ENCODE measurements around the gene CACNA1E.

DNA sequence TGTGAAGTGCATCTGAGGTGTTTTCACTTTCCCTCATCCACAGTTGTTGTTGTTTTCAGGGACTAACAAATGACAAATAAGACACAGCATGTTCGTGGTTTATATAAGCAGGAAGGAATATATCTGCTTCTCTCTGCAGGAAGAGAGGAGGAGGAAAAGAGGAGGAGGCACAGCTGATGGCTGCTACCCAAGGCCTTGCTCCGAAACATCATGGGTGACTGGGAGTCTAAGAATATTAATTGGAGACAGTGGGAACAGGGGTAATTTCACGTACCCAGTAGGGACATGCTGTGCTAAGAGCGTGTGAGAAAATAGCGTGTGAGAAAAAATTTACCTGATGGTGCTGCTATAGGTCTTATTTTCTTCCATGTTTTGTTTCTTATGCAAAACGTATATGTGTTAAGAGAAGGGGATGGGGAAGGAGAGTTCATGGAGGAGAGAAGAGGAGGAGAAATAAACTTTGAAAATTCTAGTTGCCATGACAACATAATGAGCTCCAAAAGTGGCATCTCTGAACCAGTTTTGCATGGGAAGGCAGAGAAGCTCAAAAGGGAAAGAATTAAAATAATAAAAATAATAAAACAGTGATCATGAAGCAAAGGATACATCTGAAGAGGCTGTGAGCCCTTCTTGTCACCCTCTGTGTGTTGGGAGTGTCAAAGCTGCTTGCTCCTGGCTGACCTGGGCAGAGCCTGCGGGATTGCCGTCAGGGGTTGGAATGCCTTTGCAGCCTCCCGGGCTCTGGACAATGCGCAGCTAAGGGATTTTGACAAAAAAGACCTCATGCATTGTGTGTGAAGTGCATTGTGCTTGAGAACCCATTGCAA is 192.0 kb downstream of the CACNA1E start:
- TF ChIP-seq, protein P1, sequence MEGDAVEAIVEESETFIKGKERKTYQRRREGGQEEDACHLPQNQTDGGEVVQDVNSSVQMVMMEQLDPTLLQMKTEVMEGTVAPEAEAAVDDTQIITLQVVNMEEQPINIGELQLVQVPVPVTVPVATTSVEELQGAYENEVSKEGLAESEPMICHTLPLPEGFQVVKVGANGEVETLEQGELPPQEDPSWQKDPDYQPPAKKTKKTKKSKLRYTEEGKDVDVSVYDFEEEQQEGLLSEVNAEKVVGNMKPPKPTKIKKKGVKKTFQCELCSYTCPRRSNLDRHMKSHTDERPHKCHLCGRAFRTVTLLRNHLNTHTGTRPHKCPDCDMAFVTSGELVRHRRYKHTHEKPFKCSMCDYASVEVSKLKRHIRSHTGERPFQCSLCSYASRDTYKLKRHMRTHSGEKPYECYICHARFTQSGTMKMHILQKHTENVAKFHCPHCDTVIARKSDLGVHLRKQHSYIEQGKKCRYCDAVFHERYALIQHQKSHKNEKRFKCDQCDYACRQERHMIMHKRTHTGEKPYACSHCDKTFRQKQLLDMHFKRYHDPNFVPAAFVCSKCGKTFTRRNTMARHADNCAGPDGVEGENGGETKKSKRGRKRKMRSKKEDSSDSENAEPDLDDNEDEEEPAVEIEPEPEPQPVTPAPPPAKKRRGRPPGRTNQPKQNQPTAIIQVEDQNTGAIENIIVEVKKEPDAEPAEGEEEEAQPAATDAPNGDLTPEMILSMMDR (IDR thresholded peaks at IDR 0.05 in 4 of 5, conservative IDR thresholded peaks at IDR 0.05 in 1 of 5) = no peak
- no peak for TF ChIP-seq POLR2A (IDR thresholded peaks at IDR 0.05)

Data from gastrocnemius medialis (tissue), 4 donors.